Stimulated activated CD4-positive, alpha-beta T cell treated with anti-CD3 and anti-CD28 coated beads, Interleukin-4, amount 100 ng/mL, for 24 hours (primary cell): ENCODE measurements around the gene WDR35.
"Not testable (repeated sequence)": the region's sequence is repeated elsewhere in the genome, so short reads cannot be mapped to it uniquely, and the experiment has no call there.

Experiments
- DNase-seq: peaks from one replicate; pipeline ENCODE4 v3.0.0-alpha.2; 2020

WDR35 gene

GRCh38 chr2:19933351-19933981 lies 56.4 kb downstream of the WDR35 start:
- DNase-seq = no peak

- no peak for DNase-seq
Observed at GRCh38 chr2:19932928-19933327, 57.0 kb downstream of the WDR35 start.

DNA sequence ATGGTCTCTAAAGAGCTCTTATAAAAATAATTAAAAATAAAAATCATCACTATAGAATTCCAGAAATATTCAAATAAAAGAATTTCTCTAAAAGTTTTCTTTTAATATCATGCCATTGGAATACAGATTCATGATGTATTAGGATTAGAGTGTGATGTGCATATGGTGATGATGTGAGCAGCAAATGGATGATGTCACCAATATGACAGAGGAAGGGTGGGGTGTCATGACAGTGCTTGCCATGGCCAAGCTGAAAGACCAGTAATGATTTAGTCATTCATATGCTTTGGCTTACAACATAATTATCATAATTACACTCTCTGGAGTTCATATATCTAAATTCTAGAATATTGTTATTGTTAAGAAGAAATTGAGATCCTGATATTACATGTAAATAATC lies 60.7 kb downstream of the WDR35 start:
- DNase-seq = no peak

- not testable (repeated sequence) for DNase-seq
Observed at GRCh38 chr2:19927816-19928215, 62.1 kb downstream of the WDR35 start.

GRCh38 chr2:19924526-19924925 lies 65.4 kb downstream of the WDR35 start:
- not testable (repeated sequence) for DNase-seq

GRCh38 chr2:19922188-19922587 lies 67.7 kb downstream of the WDR35 start:
- not testable (repeated sequence) for DNase-seq

DNA sequence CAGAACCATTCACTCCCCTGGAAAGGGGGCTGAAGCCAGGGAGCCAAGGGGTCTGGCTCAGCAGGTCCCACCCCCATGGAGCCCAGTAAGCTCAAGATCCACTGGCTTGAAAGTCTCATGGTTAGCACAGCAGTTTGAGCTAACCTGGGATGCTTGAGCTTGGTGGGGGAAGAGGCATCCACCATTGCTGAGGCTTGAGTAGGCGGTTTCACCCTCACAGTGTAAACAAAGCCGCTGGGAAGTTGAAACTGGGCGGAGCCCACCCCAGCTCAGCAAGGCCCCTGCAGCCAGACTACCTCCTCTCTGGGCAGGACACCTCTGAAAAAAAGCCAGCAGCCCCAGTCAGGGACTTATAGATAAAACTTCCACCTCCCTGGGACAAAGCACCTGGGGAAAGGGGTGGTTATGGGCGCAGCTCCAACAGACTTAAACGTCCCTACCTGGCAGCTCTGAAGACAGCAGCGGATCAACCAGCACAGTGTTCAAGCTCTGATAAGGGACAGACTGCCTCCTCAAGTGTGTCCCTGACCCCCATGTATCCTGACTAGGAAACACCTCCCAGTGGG lies 73.4 kb downstream of the WDR35 start:
- no peak for DNase-seq

- DNase-seq = no peak
Observed at GRCh38 chr2:19914266-19914975, 75.5 kb downstream of the WDR35 start.

DNA sequence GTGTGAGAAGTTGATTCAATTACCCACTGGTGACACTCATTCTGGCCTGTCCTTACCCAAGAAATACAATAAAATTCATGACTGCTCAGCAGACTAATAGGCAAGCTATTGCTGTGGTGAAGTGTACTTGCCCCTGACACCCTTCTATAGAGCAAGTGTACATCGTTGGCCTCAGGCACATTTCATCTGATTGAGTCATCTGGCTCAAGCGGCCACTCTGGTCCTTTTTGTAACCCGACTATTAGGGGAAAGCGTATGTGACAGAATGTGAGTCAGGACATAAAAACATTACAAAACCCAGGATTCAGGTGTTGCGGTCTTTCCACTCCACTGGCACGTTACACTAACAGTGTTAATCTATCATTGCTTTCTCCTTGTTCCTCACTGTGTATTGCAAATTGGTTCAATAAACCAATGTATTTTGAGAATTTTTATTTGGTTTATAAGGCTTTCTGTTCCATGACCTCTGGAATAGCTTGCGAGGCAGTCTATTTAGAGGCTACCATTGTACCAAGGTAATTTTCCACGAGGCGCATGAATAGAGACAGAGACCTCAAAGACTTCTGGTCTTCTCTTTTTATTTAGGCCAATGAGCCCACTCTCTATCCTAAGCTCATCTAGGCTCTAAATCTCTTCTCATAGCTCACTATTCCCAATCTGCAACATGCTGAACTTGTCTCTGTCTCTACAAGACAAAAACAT lies 77.9 kb downstream of the WDR35 start:
- no peak for DNase-seq

DNA sequence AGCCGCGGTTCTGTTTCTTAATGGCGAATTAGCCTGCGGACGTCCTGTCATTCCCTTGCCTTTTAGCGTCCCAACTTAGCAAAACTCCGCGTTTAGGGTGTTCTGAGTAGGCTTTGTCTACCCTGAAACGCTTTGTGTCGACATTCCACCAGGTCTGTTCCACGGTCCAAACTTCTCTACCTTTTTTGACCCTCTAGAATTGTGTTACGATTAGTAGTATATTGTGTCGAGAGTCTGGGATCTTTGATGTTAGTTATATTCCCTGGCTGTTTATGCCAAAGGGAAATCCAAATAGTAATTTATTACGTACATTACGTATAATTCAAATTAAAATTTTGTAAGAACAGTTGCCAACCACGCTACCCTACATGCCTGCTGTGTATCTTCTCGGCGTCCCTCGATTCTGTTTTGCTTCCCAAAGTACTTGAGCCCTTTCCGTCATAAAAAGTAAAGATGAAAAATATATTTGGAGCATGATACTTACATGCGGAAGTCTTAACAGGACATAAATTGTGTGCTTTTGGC lies 87.6 kb downstream of the WDR35 start:
- no peak for DNase-seq

GRCh38 chr2:19901442-19902215 lies 88.3 kb downstream of the WDR35 start, which contains the start of gene TTC32:
TSS of gene TTC32 (minus strand) at chr2:19901983. CDS start at chr2:19901854, 129 bp downstream.
- peak; percentile 92 for DNase-seq

GRCh38 chr2:19900931-19901441 lies 88.9 kb downstream of the WDR35 start:
- no peak for DNase-seq

DNA sequence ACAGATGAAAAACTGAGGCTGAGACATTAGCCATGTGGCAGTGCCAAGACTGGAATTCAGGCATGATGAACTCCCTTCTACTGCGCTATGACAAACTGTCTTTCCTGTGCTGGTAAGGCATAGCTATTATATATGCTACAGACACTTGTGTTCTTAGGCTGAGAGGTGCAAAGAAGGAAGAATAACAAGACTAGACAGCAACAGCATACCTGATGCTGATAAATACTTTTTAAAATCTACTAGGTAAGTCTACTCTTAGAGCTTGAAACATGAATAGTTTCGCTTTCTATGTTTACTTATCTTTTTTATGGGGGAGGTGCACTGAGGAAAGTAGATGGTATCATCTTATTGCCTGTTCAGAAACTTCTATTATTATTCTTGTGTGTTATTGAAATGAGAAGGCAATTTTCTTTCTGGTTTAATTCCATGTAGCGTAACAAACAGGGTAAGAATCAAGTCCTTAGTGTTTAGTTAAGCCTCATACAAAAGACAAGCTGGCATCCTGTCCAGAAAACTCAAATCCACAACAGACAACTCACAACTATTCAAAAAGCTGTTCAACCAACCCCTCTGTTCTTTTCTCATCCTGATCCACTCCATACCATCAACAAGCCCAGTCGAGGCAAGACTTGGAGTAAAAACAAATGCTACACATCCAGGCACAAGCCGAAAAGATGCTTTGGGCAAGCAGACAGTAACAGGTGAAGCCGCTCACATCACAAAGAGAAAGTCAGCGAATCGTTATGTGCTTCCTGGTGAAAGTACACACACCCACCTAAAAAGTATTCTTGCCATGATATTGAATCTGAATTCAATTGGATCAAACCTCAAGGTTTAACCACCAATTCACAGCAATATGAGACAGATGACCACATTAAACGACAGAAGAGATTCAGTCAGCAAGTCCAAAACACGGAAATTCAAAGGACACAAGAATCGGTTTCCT lies 89.6 kb downstream of the WDR35 start:
- peak; percentile 26 for DNase-seq

DNA sequence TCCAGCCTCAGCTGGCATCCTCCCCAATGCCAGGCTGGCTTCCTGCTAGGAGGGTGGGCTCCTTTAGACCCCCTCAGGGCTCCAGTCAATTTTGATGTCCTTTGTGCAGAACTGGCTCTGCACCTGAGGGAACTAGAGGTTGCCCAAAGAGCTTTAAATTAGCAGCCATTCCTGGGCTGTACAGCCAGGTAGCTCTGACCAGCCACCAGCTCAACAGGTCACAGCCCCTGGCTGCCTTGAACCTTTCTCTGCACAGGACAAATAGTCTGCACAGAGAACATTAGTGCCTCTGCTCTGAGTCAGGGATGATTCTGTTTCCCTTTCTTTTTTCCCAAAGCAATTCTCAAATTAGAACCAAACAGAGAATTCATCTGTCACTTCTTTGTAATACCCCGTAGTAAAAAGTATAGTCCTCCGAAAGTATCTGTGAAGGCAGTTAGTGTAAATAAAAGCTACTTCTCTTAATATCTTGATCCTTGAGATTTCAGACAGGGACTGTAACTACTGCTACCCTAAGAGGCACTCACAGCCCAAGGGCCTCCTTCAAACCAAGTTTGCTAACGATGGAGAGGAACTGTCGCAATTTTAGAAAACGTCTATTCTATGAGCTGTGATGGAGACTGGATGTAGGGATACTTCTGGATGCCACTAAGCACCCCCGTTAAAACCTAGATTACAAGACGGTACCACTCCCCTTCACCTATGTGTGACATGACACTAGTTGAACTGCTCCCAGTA lies 91.1 kb downstream of the WDR35 start:
- DNase-seq = no peak

GRCh38 chr2:19897623-19898245 lies 92.2 kb downstream of the WDR35 start:
- no peak for DNase-seq

GRCh38 chr2:19895535-19895934 lies 94.4 kb downstream of the WDR35 start:
- no peak for DNase-seq

- no peak for DNase-seq
Observed at GRCh38 chr2:19894134-19894792, 95.6 kb downstream of the WDR35 start.

DNA sequence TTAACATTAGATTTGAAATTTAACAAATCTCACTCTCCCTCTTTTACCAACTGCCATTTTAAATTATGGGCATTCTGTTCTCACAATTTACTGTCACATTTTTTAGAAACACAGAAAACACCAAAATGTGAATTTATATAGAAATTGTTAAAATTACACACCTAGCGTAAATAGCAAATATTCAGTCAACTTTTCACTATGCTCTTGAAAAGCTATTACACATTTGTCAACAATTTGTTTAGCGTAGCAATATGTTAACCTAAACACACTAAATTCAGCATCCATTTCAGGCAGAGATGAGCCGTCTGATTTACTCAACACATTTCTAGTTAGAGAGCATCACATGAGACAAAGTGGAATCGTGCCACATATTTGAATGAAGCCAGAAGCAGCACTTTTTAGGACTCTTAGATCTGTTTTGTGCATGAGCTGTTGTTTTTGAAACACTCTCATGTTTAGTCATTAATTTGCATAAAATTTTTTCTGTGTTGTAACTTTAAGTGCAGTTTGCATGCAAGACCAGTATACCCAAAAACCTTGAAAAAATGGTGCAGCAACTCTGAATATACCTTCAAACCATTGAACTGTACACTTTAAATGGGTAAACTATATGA lies 96.3 kb downstream of the WDR35 start:
- DNase-seq = no peak

DNA sequence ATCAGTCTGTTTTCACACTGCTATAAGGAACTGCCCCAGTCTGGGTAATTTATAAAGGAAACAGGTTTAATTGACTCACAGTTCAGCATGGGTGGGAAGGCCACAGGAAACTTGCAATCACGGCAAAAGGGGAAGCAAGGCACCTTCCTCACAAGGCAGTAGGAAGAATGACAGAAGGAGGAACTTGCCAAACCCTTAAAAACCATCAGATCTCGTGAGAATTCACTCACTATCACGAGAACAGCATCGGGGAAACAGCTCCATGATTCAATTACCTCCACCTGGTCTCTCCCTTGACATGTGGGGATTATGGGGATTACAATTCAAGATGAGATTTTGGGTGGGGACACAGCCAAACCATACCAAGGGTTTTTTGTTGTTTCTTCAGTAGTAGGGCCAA lies 97.9 kb downstream of the WDR35 start:
- DNase-seq = not testable (repeated sequence)
